GM12891 (cell line): ENCODE data around the gene MRAS.

Experiments used
- POLR2A ChIP-seq: IDR thresholded peaks from 2 replicates; pipeline ENCODE4 v1.6.1; 2011; ENCODE audit warnings: low read depth, low read length, control low read depth
- POLR2AphosphoS5 ChIP-seq: IDR thresholded peaks from 2 replicates; pipeline ENCODE4 v1.6.1; 2011; ENCODE audit warnings: low read depth, low read length, control low read depth

DNA sequence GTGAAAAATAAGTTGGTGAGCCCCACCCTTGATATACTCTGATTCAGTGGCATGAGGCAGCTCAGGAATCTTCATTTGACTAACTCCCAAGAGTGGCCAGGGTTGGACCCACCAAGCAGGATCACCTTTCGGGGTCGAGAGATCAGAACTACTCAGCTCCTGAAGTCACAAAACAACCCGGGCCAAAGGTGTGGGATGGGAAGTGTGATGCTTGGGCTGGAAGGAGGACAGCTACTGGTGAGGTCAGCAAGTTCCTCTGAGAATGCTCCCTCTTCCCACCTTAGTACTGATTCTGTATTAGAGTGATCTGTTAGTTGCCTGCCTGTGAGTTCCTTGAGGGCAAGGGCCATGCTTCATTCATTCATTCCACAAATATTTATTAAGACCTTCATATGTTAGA is 101.1 kb downstream of the MRAS start:
- TF ChIP-seq POLR2A: no peak
- TF ChIP-seq POLR2AphosphoS5: no peak
